Measurements from ENCODE around the gene NUDT14. TPM values are rescaled to one million over a fixed set of nuclear protein-coding genes. Genes with fewer than 3 reads are reported as not detected.

NUDT14 gene
- polyA plus RNA-seq, 1 donor from 2014 or later, result 55.0 TPM

DNA sequence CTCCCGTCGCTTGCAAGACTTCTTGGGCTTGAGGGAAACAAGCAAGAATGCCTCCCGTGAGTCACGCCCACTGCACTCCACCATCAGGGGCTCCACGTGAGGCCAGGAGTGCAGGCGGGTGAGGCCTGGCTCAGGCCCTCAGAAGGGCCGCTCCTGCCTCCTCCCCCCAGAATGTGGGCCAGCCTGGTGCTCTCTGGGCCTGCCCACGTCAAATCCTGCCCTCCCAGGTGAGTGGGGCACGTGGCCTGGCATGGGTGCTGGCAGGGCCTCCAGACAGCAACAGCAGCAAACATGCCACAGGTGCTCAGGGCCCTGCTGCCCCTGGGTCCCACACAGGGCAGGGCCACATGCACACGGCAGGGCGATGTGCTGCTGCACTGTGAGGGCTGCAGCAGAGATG, 36.7 kb upstream of the NUDT14 start:
- no peak for TF ChIP-seq SMC3 (conservative IDR thresholded peaks at IDR 0.05; ENCODE audit: poor library complexity)
- no peak for TF ChIP-seq EP300 (conservative IDR thresholded peaks at IDR 0.05; ENCODE audit: poor library complexity, severe bottlenecking)
- TF ChIP-seq, protein P1, sequence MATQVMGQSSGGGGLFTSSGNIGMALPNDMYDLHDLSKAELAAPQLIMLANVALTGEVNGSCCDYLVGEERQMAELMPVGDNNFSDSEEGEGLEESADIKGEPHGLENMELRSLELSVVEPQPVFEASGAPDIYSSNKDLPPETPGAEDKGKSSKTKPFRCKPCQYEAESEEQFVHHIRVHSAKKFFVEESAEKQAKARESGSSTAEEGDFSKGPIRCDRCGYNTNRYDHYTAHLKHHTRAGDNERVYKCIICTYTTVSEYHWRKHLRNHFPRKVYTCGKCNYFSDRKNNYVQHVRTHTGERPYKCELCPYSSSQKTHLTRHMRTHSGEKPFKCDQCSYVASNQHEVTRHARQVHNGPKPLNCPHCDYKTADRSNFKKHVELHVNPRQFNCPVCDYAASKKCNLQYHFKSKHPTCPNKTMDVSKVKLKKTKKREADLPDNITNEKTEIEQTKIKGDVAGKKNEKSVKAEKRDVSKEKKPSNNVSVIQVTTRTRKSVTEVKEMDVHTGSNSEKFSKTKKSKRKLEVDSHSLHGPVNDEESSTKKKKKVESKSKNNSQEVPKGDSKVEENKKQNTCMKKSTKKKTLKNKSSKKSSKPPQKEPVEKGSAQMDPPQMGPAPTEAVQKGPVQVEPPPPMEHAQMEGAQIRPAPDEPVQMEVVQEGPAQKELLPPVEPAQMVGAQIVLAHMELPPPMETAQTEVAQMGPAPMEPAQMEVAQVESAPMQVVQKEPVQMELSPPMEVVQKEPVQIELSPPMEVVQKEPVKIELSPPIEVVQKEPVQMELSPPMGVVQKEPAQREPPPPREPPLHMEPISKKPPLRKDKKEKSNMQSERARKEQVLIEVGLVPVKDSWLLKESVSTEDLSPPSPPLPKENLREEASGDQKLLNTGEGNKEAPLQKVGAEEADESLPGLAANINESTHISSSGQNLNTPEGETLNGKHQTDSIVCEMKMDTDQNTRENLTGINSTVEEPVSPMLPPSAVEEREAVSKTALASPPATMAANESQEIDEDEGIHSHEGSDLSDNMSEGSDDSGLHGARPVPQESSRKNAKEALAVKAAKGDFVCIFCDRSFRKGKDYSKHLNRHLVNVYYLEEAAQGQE (IDR thresholded peaks at IDR 0.05; ENCODE audit: borderline replicate concordance), result no peak
- TF ChIP-seq TAF1 (IDR thresholded peaks at IDR 0.05; ENCODE audit: low read depth), result no peak
- no peak for TF ChIP-seq MXI1 (conservative IDR thresholded peaks at IDR 0.05; ENCODE audit: poor library complexity, severe bottlenecking)
- TF ChIP-seq POLR2AphosphoS5 (IDR thresholded peaks at IDR 0.05), result no peak
- no peak for TF ChIP-seq EZH2 (IDR thresholded peaks at IDR 0.05; ENCODE audit: borderline replicate concordance, insufficient read depth, low read length, poor library complexity, severe bottlenecking)
- TF ChIP-seq, protein P2, sequence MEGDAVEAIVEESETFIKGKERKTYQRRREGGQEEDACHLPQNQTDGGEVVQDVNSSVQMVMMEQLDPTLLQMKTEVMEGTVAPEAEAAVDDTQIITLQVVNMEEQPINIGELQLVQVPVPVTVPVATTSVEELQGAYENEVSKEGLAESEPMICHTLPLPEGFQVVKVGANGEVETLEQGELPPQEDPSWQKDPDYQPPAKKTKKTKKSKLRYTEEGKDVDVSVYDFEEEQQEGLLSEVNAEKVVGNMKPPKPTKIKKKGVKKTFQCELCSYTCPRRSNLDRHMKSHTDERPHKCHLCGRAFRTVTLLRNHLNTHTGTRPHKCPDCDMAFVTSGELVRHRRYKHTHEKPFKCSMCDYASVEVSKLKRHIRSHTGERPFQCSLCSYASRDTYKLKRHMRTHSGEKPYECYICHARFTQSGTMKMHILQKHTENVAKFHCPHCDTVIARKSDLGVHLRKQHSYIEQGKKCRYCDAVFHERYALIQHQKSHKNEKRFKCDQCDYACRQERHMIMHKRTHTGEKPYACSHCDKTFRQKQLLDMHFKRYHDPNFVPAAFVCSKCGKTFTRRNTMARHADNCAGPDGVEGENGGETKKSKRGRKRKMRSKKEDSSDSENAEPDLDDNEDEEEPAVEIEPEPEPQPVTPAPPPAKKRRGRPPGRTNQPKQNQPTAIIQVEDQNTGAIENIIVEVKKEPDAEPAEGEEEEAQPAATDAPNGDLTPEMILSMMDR (IDR thresholded peaks at IDR 0.05; ENCODE audit: poor library complexity, severe bottlenecking), result no peak
- no peak for TF ChIP-seq RAD21 (conservative IDR thresholded peaks at IDR 0.05)
- no peaks in the 10 kb centered on the region for H3K79me2 ChIP-seq (replicated peaks; ENCODE audit: insufficient read depth, low read length)
- H3K9ac ChIP-seq (ENCODE audit: low read length), result no peak overlapping the region
- H3K27ac ChIP-seq (ENCODE audit: low read length), result no peak overlapping the region
- no peaks in the 10 kb centered on the region for H3K9me3 ChIP-seq (ENCODE audit: low read length)
- H3K36me3 ChIP-seq (ENCODE audit: insufficient read depth, low read length), result peaks cover 10% of the 10 kb centered on the region
- H3K4me3 ChIP-seq (ENCODE audit: low read length), result no peak overlapping the region
- no peak overlapping the region for H3K4me2 ChIP-seq (ENCODE audit: low read length)
- no peaks in the 10 kb centered on the region for H4K20me1 ChIP-seq (ENCODE audit: insufficient read depth)
- H3K27me3 ChIP-seq (ENCODE audit: insufficient read depth, low read depth, low read length), result no peaks in the 10 kb centered on the region
- no peaks in the 10 kb centered on the region for H3K9me2 ChIP-seq (ENCODE audit: insufficient read depth, low read length)
- H2AFZ ChIP-seq (ENCODE audit: low read depth, low read length), result no peak overlapping the region
- no peaks in the 10 kb centered on the region for H3F3A ChIP-seq (ENCODE audit: insufficient read depth, low read length, poor library complexity, severe bottlenecking)

DNA sequence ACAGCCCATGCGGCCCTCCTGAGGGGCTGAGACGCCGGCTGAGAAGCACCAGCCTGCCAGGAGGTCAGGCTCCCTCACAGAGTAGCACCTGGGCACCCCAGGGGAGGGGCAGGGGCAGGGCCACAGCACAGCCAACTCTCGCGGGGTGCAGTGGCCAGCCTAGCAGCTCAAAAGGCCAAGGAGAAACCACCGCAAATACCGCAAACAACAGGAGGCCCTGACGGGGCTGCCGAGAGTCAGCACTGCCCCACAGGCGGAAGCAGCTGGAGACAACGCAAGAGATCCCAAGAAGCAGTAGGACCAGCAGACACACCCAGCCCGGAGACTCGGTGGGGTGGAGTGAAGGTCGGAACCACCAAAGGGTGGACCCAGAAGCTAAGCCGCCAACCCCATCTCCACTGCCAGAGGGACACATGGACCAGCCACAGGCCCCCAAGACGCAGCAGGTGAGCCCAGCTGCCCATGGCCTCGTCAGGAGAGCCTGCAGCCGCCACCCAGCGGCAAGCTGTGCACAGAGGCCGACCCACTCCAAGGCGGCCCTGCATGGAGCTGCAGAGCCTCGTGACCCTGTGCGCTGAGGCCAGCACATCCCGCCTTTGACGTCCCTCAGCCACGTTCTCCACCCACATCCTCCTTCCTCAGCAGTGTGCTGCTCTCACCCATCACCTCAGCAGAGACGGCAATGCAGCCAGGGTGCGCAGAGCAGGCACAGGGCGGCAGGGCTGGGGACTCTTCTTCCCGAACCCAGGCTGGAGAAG, 35.6 kb upstream of the NUDT14 start:
- Histone ChIP-seq H3K36me3 (ENCODE audit: insufficient read depth, low read length) (peaks cover 10% of the 10 kb centered on the region), H2AFZ (ENCODE audit: low read depth, low read length) (no peak overlapping the region), H3K27ac (ENCODE audit: low read length) (no peak overlapping the region), H4K20me1 (ENCODE audit: insufficient read depth) (no peaks in the 10 kb centered on the region), H3K79me2 (replicated peaks; ENCODE audit: insufficient read depth, low read length) (no peaks in the 10 kb centered on the region), H3K27me3 (ENCODE audit: insufficient read depth, low read depth, low read length) (no peaks in the 10 kb centered on the region), H3K9me3 (ENCODE audit: low read length) (no peaks in the 10 kb centered on the region), H3K9ac (ENCODE audit: low read length) (no peak overlapping the region), H3K4me2 (ENCODE audit: low read length) (no peak overlapping the region), H3K4me3 (ENCODE audit: low read length) (no peak overlapping the region), H3F3A (ENCODE audit: insufficient read depth, low read length, poor library complexity, severe bottlenecking) (no peaks in the 10 kb centered on the region), H3K9me2 (ENCODE audit: insufficient read depth, low read length) (no peaks in the 10 kb centered on the region)
- TF ChIP-seq POLR2AphosphoS5 (IDR thresholded peaks at IDR 0.05) (no peak), EZH2 (IDR thresholded peaks at IDR 0.05; ENCODE audit: borderline replicate concordance, insufficient read depth, low read length, poor library complexity, severe bottlenecking) (no peak), RAD21 (conservative IDR thresholded peaks at IDR 0.05) (no peak), TAF1 (IDR thresholded peaks at IDR 0.05; ENCODE audit: low read depth) (no peak), MXI1 (conservative IDR thresholded peaks at IDR 0.05; ENCODE audit: poor library complexity, severe bottlenecking) (no peak), SMC3 (conservative IDR thresholded peaks at IDR 0.05; ENCODE audit: poor library complexity) (no peak), EP300 (conservative IDR thresholded peaks at IDR 0.05; ENCODE audit: poor library complexity, severe bottlenecking) (no peak)
- TF ChIP-seq, protein P2 (IDR thresholded peaks at IDR 0.05; ENCODE audit: poor library complexity, severe bottlenecking), result no peak
- TF ChIP-seq, protein P1 (IDR thresholded peaks at IDR 0.05; ENCODE audit: borderline replicate concordance), result no peak

Measured in neural cell (in vitro differentiated cells).